ENCODE data around the gene TUBGCP2.

DNA sequence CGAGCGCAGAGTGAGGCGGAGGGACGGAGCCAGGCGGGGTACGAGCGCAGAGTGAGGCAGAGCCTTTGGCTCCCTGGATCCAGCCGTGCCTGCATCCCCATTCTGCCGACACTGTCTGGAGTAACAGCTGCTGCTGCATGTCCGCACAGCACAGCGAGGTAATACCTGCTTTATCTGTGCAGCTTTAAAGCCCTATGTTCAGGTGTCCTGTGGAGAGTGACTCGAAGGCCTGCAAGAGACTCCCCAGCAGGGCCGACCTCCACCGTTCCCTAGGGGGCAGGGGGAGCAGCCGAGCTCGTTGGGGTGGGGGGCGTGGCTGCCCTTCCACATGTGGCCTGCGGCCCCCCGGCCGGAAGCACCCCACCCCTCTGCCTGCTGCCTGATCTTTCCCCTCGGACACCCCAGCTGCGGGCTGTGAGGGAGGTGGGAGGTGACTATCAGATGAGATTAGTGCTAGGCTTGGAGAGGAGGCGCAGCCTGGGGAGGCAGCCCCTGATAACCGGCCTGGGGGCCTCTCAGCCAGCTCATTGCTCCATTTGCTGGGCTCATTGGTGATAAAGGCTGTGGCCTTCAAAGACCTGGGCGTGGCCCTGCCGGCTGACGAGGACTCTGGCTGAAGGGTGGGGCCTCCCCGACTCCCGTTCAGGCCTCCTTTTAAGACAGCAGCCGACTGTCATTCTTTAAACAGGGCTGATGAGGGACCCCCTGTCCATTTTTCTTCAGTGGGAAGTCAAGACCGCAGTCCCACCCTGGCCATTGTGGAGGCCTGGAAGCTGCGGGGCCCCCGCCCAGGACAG, 63.0 kb downstream of the TUBGCP2 start:
- TF ChIP-seq, protein P1, sequence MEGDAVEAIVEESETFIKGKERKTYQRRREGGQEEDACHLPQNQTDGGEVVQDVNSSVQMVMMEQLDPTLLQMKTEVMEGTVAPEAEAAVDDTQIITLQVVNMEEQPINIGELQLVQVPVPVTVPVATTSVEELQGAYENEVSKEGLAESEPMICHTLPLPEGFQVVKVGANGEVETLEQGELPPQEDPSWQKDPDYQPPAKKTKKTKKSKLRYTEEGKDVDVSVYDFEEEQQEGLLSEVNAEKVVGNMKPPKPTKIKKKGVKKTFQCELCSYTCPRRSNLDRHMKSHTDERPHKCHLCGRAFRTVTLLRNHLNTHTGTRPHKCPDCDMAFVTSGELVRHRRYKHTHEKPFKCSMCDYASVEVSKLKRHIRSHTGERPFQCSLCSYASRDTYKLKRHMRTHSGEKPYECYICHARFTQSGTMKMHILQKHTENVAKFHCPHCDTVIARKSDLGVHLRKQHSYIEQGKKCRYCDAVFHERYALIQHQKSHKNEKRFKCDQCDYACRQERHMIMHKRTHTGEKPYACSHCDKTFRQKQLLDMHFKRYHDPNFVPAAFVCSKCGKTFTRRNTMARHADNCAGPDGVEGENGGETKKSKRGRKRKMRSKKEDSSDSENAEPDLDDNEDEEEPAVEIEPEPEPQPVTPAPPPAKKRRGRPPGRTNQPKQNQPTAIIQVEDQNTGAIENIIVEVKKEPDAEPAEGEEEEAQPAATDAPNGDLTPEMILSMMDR (optimal IDR thresholded peaks at IDR 0.05 in 1 of 3, IDR thresholded peaks at IDR 0.05 in 1 of 3, conservative IDR thresholded peaks at IDR 0.05 in 1 of 3; ENCODE audit: extremely low read depth in 1 of 3, insufficient read depth in 2 of 3, low read length in 3 of 3) = no peak
- TF ChIP-seq EZH2 (IDR thresholded peaks at IDR 0.05; ENCODE audit: low read length) = no peak

Data from keratinocyte (primary cell).